Measurements from ENCODE around the gene SEPSECS. TPM values are rescaled to one million over a fixed set of nuclear protein-coding genes. Genes with fewer than 3 reads are reported as not detected.

The SEPSECS gene
- total and polyA plus RNA-seq, 8 donors: 0.29 to 33.0 (median 3.7) TPM

DNA sequence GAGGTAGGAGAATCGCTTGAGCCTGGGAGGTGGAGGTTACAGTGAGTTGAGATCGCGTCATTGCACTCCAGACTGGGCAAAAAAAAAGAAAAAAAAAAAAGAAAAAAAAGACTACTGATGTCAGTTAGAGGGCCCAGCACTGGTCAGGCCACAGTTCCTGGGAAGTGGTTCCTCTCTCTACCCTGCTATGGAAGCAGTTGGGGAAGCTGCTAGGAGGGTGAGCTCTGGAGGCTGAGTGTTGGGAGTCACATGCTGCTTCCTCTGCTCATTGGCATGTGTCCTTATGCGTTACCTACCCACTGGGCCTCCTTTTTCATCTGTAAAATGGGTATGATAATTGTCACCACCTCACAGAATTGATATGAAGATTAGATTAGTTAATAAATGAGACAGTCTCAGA is 50.7 kb downstream of the SEPSECS start:
- H3K36me3 ChIP-seq: no peaks in the 10 kb centered on the region
- 78 to 99% (median 97%) methylated on average over 4 of the region's 4 CpGs for WGBS, 5 donors
- H3K27ac ChIP-seq: no peak overlapping the region
- no peaks in the 10 kb centered on the region for H3K27me3 ChIP-seq
- no peak overlapping the region for H3K4me3 ChIP-seq
- no peak for DNase-seq
- TF ChIP-seq POLR2AphosphoS5 (IDR thresholded peaks at IDR 0.05) (no peak), POLR2A (IDR thresholded peaks at IDR 0.05) (no peak), EP300 (IDR thresholded peaks at IDR 0.05) (no peak)
- TF ChIP-seq, protein P1, sequence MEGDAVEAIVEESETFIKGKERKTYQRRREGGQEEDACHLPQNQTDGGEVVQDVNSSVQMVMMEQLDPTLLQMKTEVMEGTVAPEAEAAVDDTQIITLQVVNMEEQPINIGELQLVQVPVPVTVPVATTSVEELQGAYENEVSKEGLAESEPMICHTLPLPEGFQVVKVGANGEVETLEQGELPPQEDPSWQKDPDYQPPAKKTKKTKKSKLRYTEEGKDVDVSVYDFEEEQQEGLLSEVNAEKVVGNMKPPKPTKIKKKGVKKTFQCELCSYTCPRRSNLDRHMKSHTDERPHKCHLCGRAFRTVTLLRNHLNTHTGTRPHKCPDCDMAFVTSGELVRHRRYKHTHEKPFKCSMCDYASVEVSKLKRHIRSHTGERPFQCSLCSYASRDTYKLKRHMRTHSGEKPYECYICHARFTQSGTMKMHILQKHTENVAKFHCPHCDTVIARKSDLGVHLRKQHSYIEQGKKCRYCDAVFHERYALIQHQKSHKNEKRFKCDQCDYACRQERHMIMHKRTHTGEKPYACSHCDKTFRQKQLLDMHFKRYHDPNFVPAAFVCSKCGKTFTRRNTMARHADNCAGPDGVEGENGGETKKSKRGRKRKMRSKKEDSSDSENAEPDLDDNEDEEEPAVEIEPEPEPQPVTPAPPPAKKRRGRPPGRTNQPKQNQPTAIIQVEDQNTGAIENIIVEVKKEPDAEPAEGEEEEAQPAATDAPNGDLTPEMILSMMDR (IDR thresholded peaks at IDR 0.05): no peak
- H3K9me3 ChIP-seq: no peaks in the 10 kb centered on the region
- H3K4me1 ChIP-seq: peaks cover 0 to 24% (median 0%) of the 10 kb centered on the region in 4 donors
- intact Hi-C loops (cut with DNase I; ENCODE audit: low total_unique reads): no loop called here

DNA sequence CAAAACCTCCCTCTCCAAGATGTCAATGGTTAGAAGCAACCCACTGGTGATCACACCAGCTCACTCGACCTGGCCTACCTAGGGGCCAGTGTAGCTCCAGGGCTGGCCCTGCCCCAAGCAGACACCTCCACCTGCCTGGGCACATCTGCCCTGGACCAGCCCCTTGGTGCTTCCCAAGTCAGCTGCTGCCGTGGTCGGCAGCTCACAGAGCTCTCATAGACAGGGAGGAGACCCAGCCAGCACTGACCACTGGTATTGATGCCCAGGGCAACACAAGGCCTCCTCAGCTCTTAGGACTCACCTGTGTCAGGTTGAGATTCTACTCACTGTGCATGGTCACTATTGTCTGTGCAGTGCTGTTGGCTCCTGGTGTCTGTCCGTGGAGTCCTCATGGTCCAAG is 51.7 kb downstream of the SEPSECS start:
- no peak for DNase-seq
- intact Hi-C loops (cut with DNase I; ENCODE audit: low total_unique reads): no loop called here
- no peaks in the 10 kb centered on the region for H3K36me3 ChIP-seq
- TF ChIP-seq POLR2AphosphoS5 (IDR thresholded peaks at IDR 0.05) (no peak), EP300 (IDR thresholded peaks at IDR 0.05) (no peak), POLR2A (IDR thresholded peaks at IDR 0.05) (no peak)
- TF ChIP-seq, protein P1 (IDR thresholded peaks at IDR 0.05): no peak
- no peak overlapping the region for H3K4me3 ChIP-seq
- WGBS, 5 donors: 86 to 96% (median 92%) methylated on average over 4 of the region's 4 CpGs
- peaks cover 0 to 25% (median 3%) of the 10 kb centered on the region in 4 donors for H3K4me1 ChIP-seq
- H3K27ac ChIP-seq: peak overlapping the region in 1 of 5 donors; percentile 18
- no peaks in the 10 kb centered on the region for H3K9me3 ChIP-seq
- H3K27me3 ChIP-seq: no peaks in the 10 kb centered on the region

DNA sequence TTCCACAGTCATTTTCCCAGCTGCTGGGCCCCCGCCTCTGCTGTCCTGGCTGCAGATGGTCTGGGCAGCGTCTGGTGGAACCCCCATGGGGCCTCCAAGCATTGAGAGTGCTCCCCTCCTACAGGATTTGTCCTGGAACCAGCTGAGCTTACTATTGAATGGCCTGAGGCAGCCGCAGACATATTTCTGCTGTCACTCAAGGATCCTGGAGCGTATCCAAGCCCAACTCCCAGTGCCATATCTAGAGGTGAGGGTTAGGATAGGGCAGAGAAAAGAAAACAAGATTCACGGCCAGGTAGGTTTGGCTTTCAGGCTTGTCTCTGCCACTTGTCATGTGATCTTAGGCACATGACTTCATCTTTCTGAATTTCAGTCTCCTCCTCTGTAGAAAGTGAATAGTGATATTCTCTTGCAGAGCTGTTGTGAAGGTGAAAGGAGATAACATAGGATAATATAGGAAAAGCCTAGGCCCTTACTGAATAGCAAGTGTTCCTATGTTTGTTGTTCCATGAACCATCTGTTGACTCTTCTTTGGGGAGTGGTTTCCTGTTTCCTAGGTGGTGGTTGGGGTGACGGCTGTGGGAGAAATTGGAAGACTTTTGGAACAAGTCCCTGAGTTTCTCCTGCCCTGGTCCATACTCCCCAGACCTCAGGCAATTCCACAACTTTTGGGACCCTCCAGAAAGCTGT is 52.3 kb downstream of the SEPSECS start:
- 41 to 58% (median 46%) methylated on average over 6 of the region's 6 CpGs for WGBS, 5 donors
- Histone ChIP-seq H3K9me3 (no peaks in the 10 kb centered on the region), H3K27me3 (no peaks in the 10 kb centered on the region), H3K27ac (peak overlapping the region in 1 of 5 donors; percentile 18), H3K4me3 (no peak overlapping the region), H3K4me1 (peaks cover 0 to 25% (median 8%) of the 10 kb centered on the region in 4 donors), H3K36me3 (no peaks in the 10 kb centered on the region)
- TF ChIP-seq EP300 (IDR thresholded peaks at IDR 0.05) (no peak), POLR2AphosphoS5 (IDR thresholded peaks at IDR 0.05) (no peak), POLR2A (IDR thresholded peaks at IDR 0.05) (no peak)
- TF ChIP-seq, protein P1 (IDR thresholded peaks at IDR 0.05): no peak
- intact Hi-C loops (cut with DNase I; ENCODE audit: low total_unique reads): no loop called here
- peak; percentile 29 to 66 for DNase-seq

DNA sequence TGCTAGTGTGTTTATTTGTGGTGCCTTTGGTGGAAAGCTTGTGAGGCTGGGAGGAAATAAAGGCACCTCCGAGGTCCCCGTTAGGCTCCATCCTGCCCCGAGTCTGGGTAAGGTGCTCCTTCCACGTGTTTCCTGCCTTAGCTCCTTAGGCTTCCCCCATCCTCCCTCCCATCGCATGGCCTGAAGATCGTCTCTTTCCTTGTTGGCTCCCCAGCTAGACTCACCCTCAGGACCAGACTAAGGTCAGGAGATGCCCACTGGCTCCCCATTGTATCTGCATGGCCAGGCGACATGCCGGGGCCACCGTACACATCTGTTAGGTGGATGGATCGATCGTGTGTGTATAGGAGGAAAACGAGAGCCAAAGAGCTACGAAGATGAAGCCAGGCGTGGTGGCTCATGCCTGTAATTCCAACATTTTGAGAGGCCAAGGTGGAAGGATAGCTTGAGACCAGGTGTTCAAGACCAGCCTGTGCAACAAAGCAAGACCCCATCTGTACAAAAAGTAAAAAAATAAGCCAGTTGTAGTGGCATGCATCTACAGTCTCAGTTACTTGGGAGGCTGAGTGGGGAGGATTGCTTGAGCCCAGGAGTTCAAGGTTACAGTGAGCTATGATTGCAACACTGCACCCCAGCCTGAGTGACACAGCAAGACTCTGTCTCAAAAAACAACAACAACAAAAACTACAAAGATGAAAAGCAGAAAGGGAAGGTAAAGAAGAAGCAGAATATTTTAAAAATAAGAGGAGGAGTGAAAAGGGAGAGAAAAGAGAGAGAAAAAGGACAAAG is 53.7 kb downstream of the SEPSECS start:
- no peak overlapping the region for H3K27ac ChIP-seq
- no peaks in the 10 kb centered on the region for H3K36me3 ChIP-seq
- no peak for TF ChIP-seq EP300 (IDR thresholded peaks at IDR 0.05)
- TF ChIP-seq POLR2AphosphoS5 (IDR thresholded peaks at IDR 0.05): no peak
- TF ChIP-seq, protein P1 (IDR thresholded peaks at IDR 0.05): no peak
- TF ChIP-seq POLR2A (IDR thresholded peaks at IDR 0.05): no peak
- H3K27me3 ChIP-seq: no peaks in the 10 kb centered on the region
- H3K4me1 ChIP-seq: peaks cover 0 to 25% (median 9%) of the 10 kb centered on the region in 4 donors
- H3K4me3 ChIP-seq: no peak overlapping the region
- intact Hi-C loops (cut with DNase I; ENCODE audit: low total_unique reads): no loop called here
- DNase-seq: no peak
- 94 to 98% (median 96%) methylated on average over 14 of the region's 14 CpGs for WGBS, 5 donors
- H3K9me3 ChIP-seq: peaks cover 0 to 7% (median 3%) of the 10 kb centered on the region in 4 donors

All from stomach (tissue), 9 donors.